Activated CD4-positive, alpha-beta T cell treated with anti-CD3 and anti-CD28 coated beads, Interleukin-2, amount 50 U/mL, for 24 hours (primary cell): ENCODE results near the gene DESI1.
"Not testable (repeated sequence)": the region's sequence is repeated elsewhere in the genome, so short reads cannot be mapped to it uniquely, and the experiment has no call there.

Experiments
- DNase-seq, 2 donors: peaks; one replicate each; pipeline ENCODE4 v3.0.0-alpha.2; 2020; ENCODE audit warnings: low read depth in 1 of 2, low spot score in 1 of 2

DESI1 gene

DNA sequence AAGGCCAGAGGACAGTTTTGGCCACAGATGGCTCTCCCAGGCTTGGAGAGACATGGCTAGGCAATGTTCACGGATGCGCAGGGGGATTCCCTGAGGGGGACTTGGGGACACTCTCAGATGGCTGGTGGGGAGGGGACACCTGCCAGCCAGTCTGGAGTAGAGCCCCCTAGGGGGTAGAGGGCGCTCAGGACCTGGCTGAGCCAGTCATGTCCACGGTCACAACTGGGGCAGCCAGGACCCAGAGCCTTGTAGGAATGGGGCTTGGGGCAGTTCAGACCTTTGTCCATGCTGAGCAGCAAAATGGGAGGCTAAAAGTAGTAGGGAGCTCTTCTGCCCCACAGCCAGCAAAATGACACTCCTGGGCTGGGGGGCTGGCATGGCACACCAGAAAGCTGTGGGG is 58.4 kb downstream of the DESI1 start:
- no peak for DNase-seq

DNA sequence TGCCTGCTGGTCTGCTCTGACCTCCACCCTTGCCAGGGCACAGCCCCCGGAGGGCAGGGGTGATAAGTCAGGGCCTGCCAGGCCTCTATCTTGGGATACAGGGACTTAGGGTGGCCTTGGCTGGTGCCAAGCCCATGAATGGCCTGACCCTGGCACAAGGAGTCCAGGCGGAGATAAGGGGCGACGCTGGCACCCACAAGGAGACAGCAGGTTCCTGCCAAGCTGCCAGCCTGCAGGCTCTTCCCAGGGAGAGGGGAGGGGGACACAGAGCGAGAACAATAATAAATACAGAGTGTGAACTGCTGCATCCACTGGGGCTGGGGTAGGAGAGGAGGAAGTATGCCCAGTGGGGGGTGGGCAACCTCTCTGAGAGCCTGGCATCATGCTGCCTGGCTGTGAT is 59.1 kb downstream of the DESI1 start:
- DNase-seq = no peak

DNA sequence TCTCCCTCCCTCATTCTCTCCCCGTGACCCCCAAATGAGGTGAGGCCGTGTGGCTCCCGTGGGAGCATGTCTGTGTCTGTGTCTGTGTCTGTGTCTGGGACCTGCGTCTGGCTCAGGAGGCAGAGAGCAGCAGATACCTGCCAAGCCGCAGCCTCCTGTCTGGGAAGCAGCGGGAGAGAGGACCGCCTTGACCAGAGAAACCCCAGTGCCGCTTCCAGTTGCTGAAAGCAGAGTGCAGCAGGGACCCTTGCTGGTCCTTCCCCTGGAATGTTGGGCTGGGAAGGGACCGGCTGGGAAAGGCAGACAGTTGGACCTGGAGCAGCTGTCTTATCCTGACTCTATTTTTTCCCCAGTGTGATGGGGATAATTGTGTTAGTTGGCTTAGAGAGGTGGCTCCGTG is 59.5 kb downstream of the DESI1 start:
- DNase-seq = no peak

DNA sequence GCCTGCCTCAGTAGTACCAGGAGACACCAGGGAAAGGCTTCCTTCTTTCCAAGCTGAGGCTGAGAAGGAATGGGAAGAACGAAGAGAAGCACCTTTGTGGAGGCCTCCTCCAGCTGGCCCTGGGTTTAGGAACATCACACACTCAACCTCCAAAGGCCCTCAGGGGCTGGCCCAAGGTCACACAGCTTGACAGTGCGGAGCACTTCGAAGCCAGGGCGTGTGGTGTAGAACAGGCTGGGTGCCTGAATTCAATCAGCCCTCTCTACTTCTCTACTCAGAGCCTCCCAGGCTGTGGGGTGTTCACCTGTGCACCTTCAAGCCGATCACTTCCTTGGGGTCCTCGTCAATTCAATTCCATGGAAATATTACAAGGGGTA is 60.8 kb downstream of the DESI1 start:
- DNase-seq = no peak

DNA sequence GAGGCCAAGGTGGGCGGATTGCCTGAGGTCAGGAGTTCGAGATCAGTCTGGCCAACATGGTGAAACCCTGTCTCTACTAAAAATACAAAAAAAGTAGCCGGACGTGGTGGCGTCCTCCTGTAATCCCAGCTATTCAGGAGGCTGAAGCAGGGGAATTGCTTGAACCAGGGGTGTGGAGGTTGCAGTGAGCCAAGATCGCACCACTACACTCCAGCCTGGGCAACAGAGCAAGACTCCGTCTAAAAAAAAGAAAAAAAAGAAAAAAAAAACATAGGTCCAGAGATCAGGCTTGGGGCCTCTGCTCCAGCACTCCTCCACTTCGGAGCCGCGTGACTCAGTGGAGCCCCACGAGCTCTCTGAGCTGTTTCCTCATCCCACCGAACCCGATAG is 62.6 kb downstream of the DESI1 start:
- not testable (repeated sequence) for DNase-seq

DNA sequence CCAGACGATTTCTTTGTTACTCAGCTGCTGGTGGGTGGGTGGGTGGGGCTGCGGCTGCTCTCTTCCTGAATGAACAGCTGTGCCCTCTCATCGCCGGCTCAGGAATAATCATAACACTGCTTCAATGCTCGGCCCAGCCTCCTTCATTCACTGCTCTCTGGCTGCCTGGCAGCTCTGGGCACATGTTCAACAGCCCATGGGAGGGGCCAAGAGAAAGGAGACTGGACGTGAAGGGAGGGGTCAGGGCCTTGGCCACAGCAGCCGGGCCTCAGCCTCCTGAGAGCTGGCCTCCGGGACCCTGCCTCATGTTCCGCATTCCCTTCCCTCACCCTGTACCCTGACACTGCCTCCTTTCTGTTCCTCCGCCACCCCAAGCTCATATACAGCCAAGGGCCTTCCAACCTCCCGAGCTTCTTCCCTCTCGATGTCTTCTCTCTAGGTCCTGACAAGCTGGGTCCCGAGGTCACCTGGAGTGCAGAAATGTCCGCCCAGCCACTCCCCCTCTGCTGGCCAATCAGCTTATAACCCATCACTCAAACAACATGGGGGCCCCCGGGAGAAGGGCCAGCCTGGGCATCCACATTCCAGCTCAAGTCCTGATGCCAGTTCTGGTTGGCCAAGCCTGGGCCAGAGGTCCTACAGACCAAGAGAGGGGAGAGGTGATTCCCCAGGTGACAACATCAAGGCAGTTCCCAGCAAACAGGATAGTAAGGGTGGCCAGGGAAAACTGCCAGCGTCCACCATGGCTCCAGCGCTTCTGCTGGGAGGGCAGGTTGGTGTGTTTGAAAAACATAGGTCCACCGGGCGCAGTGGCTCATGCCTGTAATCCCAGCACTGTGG is 63.2 kb downstream of the DESI1 start:
- DNase-seq = no peak

DNA sequence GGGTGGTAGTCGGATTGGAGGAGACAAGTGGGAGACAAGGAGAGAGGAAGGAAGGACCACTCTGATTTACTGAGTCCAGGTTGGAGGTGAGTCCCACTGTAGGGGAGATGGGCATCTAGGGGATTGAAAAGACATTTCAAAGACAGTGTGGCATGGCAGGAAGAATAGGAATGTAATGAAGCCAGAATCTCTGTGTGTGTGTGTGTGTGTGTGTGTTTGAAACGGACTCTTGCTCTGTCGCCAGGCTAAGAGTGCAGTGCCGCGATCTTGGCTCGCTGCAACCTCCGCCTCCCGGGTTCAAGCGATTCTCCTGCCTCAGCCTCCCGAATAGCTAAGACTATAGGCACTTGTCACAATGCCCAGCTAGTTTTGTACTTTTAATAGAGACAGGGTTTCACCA is 64.3 kb downstream of the DESI1 start:
- no peak for DNase-seq

DNA sequence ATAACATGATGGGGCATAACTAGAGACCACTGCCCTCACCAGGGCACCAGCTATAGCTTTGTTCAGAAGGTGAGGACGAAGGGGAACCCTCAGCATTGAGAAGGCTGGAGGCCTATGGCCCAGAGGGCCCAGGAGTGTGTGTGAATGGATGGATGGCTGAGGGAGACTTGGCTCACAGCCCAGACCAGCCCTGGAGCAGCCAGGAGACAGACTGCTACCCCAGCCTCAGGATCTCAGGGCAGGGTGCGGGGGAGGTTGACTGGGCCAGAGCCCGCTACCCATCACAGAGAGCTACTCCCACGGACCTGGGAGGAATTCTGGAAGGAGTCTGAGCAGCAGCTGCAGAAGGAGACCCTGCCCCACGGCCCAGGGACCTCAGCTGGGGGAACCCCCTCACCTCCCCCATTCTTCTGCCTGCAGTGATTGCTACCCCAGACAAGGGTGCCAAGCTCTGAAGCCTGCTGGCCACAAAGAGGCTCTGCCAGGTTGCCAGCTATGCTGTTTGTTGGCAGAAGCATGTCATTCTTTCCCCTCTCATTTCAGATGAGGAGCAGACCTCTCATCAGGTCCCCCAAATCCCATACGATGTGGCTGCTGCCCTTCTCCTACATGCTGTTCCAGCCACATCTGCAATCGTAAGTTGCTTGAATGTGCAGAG is 65.4 kb downstream of the DESI1 start:
- no peak for DNase-seq

DNA sequence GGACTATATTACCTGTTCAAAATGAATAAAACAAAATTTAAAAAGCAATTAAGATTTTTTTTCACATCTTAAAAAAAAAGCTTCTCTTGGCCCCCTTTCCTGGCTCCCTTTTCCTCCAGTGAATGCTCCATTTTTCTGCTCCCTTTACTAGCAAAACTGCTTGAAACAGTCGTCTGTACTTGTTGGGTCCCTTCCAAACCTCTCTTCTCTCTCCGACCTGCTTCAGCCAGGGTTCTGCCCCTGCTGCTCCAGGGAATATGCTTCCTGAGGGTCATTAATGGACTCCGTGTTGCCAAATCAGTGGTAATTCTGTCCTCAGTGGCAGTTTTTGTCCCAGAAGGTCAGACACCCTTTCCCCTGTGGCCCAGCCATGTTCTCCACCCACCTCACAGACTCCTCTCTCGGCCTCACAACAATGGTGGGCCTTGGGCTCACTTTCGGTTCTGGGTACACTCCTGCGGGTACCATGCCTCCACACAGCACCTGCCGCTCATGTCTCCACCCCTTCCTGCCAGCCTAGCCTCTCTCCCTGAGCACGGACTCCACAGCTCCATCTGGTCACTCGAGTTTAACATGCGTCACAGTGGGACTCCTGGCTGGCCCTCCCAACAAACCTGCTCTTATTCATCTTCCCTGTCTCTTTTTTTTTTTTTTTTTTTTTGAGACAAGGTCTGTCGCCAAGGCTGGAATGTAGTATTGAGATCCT is 68.8 kb downstream of the DESI1 start:
- no peak for DNase-seq

DNA sequence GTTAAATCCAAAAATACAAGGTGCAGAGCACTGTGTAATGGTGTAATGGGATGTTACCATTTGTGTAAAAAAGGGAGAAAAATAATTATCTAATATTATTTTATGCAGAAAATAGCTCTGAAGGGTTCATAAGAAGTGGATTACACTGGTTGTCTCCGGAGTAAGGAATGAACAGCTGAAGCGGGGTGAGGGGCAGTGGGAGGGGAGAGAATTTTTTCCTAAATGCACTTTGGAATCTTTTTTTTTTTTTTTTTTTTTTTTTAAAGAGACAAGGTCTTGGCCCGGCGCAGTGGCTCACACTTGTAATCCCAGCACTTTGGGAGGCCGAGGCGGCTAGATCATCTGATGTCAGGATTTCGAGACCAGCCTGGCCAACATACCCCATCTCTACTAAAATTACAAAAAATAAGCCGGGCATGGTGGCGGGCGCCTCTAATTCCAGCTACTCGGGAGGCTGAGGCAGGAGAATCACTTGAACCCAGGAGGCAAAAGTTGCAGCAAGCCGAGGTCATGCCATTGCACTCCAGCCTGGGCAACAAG is 69.8 kb downstream of the DESI1 start:
- DNase-seq = no peak

DNA sequence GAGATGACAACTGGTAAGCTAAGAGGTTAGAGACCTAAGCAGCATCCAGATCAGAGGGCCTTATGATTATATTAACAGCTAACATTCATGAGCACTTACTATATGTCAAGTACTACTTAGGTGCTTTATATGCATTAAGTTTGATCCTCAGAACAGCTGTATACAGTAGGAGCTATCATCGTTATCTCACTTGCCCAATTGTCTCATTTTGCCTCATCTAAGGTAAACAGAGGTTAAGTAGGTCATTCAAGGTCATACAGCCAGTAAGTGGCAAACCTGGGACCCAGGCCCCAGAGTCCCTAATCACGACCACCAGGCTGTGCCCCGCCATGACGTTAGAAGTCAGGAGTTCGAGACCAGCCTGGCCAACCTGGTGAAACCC is 72.0 kb downstream of the DESI1 start:
- no peak for DNase-seq
